ENCODE data around the gene SETD5.
"Not testable (repeated sequence)": the region's sequence is repeated elsewhere in the genome, so short reads cannot be mapped to it uniquely, and the experiment has no call there.

GRCh38 chr3:9494036-9494435 is 96.6 kb downstream of the SETD5 start:
- TF ChIP-seq POLR2A, CTCF (IDR thresholded peaks at IDR 0.05): not testable (repeated sequence)

Measured in uterus (tissue), 2 donors.